Neural cell (in vitro differentiated cells): Measurements from ENCODE around the gene GLS. TPM values are rescaled to one million over a fixed set of nuclear protein-coding genes. Genes with fewer than 3 reads are reported as not detected.

Source experiments
- H2AFZ ChIP-seq: fragments of 200-600, 300-800 bp; sonication (generic), shearing (Covaris generic); 2 replicates; pipeline ENCODE4 v1.6.0; 2014; ENCODE audit warnings: low read depth, mild to moderate bottlenecking, antibody characterized with exemption, low read length, moderate library complexity
- H3F3A ChIP-seq: fragments of 200-600 bp; shearing (Covaris generic); 2 replicates; pipeline ENCODE4 v1.6.1; 2016; ENCODE audit warnings: mild to moderate bottlenecking, moderate library complexity, mixed read lengths, antibody characterized with exemption, low read length; ENCODE audit not compliant: insufficient read depth, poor library complexity, severe bottlenecking
- H3K27ac ChIP-seq: fragments of 200-600, 300-800 bp; sonication (generic), shearing (Covaris generic); 2 replicates; pipeline ENCODE4 v1.5.1; 2014; ENCODE audit warnings: mild to moderate bottlenecking, low read length, moderate library complexity
- H3K27me3 ChIP-seq: fragments of 300-800, 200-600 bp; sonication (generic), shearing (Covaris generic); 2 replicates; pipeline ENCODE4 v1.6.0; 2014; ENCODE audit warnings: mild to moderate bottlenecking, low read depth, low read length, moderate library complexity; ENCODE audit not compliant: insufficient read depth
- H3K36me3 ChIP-seq: fragments of 300-800, 200-600 bp; sonication (generic), shearing (Covaris generic); 2 replicates; pipeline ENCODE4 v1.5.1; 2014; ENCODE audit warnings: mild to moderate bottlenecking, antibody characterized with exemption, low read length, moderate library complexity; ENCODE audit not compliant: insufficient read depth
- H3K4me2 ChIP-seq: fragments of 300-800, 200-600 bp; sonication (generic), shearing (Covaris generic); 2 replicates; pipeline ENCODE4 v1.6.0; 2014; ENCODE audit warnings: mild to moderate bottlenecking, low read length
- H3K4me3 ChIP-seq: fragments of 300-800, 200-600 bp; sonication (generic), shearing (Covaris generic); 2 replicates; pipeline ENCODE4 v1.5.1; 2014; ENCODE audit warnings: mild to moderate bottlenecking, low read length, moderate library complexity
- H3K79me2 ChIP-seq: fragments of 200-600 bp; shearing (Covaris generic); replicated peaks from 2 replicates; pipeline ENCODE4 v1.6.0; 2014; ENCODE audit warnings: mild to moderate bottlenecking, low read length, moderate library complexity; ENCODE audit not compliant: insufficient read depth
- H3K9ac ChIP-seq: fragments of 300-800, 200-600 bp; sonication (generic), shearing (Covaris generic); 2 replicates; pipeline ENCODE4 v1.6.1; 2016; ENCODE audit warnings: mild to moderate bottlenecking, low read length, mixed read lengths
- H3K9me2 ChIP-seq: fragments of 200-600 bp; shearing (Covaris generic); 2 replicates; pipeline ENCODE4 v1.6.1; 2016; ENCODE audit warnings: mild to moderate bottlenecking, low read length, mixed read lengths; ENCODE audit not compliant: insufficient read depth
- H3K9me3 ChIP-seq: fragments of 200-600, 300-800 bp; sonication (generic), shearing (Covaris generic); 2 replicates; pipeline ENCODE4 v1.6.1; 2016; ENCODE audit warnings: mild to moderate bottlenecking, mixed run types, low read length, moderate library complexity, mixed read lengths
- H4K20me1 ChIP-seq: fragments of 200-600 bp; shearing (Covaris generic); 2 replicates; pipeline ENCODE4 v1.6.1; 2016; ENCODE audit warnings: mild to moderate bottlenecking, mixed run types; ENCODE audit not compliant: insufficient read depth
- CTCF ChIP-seq: fragments of 450-650 bp; IDR thresholded peaks from 2 replicates; pipeline ENCODE4 v1.5.1; 2014; ENCODE audit warnings: antibody characterized with exemption, mild to moderate bottlenecking, moderate library complexity; ENCODE audit not compliant: poor library complexity, severe bottlenecking
- EP300 ChIP-seq: fragments of 450-650 bp; conservative IDR thresholded peaks from 2 replicates; pipeline ENCODE4 v1.6.1; 2014; ENCODE audit warnings: antibody characterized with exemption, mild to moderate bottlenecking, moderate library complexity; ENCODE audit not compliant: poor library complexity, severe bottlenecking
- EZH2 ChIP-seq: fragments of 200-600, 300-800 bp; shearing (Covaris generic), sonication (generic); IDR thresholded peaks from 2 replicates; pipeline ENCODE4 v1.6.1; 2014; ENCODE audit warnings: antibody characterized with exemption, low read length, borderline replicate concordance, mild to moderate bottlenecking; ENCODE audit not compliant: insufficient read depth, poor library complexity, severe bottlenecking
- MXI1 ChIP-seq: fragments of 450-650 bp; conservative IDR thresholded peaks from 2 replicates; pipeline ENCODE4 v1.6.1; 2014; ENCODE audit warnings: antibody characterized with exemption, mild to moderate bottlenecking; ENCODE audit not compliant: poor library complexity, severe bottlenecking
- POLR2AphosphoS5 ChIP-seq: IDR thresholded peaks from 2 replicates; pipeline ENCODE4 v1.6.1; 2012
- RAD21 ChIP-seq: fragments of 450-650 bp; conservative IDR thresholded peaks from 2 replicates; pipeline ENCODE4 v1.6.1; 2014; ENCODE audit warnings: antibody characterized with exemption, mild to moderate bottlenecking, moderate library complexity
- REST ChIP-seq: IDR thresholded peaks from 2 replicates; pipeline ENCODE4 v1.6.1; 2012; ENCODE audit warnings: borderline replicate concordance
- SMC3 ChIP-seq: fragments of 450-650 bp; conservative IDR thresholded peaks from 2 replicates; pipeline ENCODE4 v1.6.1; 2014; ENCODE audit warnings: antibody characterized with exemption, mild to moderate bottlenecking, moderate library complexity; ENCODE audit not compliant: poor library complexity
- TAF1 ChIP-seq: IDR thresholded peaks from 2 replicates; pipeline ENCODE4 v1.6.1; 2012; ENCODE audit warnings: low read depth
- polyA plus RNA-seq: library from polyadenylated mRNA; depleted of rRNA; stranded (reverse); fragments of >200 nt; gene quantifications from 2 replicates; pipeline ENCODE4 v1.2.3, GENCODE V29; 2014

Gene GLS
- polyA plus RNA-seq, 1 donor from 2014 or later, result 90.2 TPM

- no peak overlapping the region for H2AFZ ChIP-seq
- no peaks in the 10 kb centered on the region for H3F3A ChIP-seq
- H3K27me3 ChIP-seq, result no peaks in the 10 kb centered on the region
- no peak for TF ChIP-seq CTCF
- no peak for TF ChIP-seq SMC3
- no peak for TF ChIP-seq EZH2
- no peak for TF ChIP-seq MXI1
- no peak for TF ChIP-seq POLR2AphosphoS5
- no peak for TF ChIP-seq RAD21
- TF ChIP-seq EP300, result no peak
- no peak for TF ChIP-seq REST
- TF ChIP-seq TAF1, result no peak
- no peak overlapping the region for H3K9ac ChIP-seq
- no peak overlapping the region for H3K27ac ChIP-seq
- no peaks in the 10 kb centered on the region for H3K9me2 ChIP-seq
- H3K4me3 ChIP-seq, result no peak overlapping the region
- no peaks in the 10 kb centered on the region for H3K9me3 ChIP-seq
- no peaks in the 10 kb centered on the region for H3K79me2 ChIP-seq
- H3K36me3 ChIP-seq, result no peaks in the 10 kb centered on the region
- no peaks in the 10 kb centered on the region for H4K20me1 ChIP-seq
- no peak overlapping the region for H3K4me2 ChIP-seq
Observed at GRCh38 chr2:190844700-190845401, 35.8 kb upstream of the GLS start.

GRCh38 chr2:190846746-190847145, 33.9 kb upstream of the GLS start:
- H2AFZ ChIP-seq, result no peak overlapping the region
- no peaks in the 10 kb centered on the region for H3K27me3 ChIP-seq
- H4K20me1 ChIP-seq, result no peaks in the 10 kb centered on the region
- H3K27ac ChIP-seq, result no peak overlapping the region
- H3K9me2 ChIP-seq, result no peaks in the 10 kb centered on the region
- no peaks in the 10 kb centered on the region for H3K36me3 ChIP-seq
- no peaks in the 10 kb centered on the region for H3K9me3 ChIP-seq
- H3K4me3 ChIP-seq, result no peak overlapping the region
- no peak overlapping the region for H3K9ac ChIP-seq
- H3K4me2 ChIP-seq, result no peak overlapping the region
- no peaks in the 10 kb centered on the region for H3K79me2 ChIP-seq
- no peak for TF ChIP-seq EZH2
- TF ChIP-seq EP300, result no peak
- no peaks in the 10 kb centered on the region for H3F3A ChIP-seq
